Body of pancreas (tissue), 4 donors: ENCODE measurements around the gene ELK4. TPM values are rescaled to one million over a fixed set of nuclear protein-coding genes. Genes with fewer than 3 reads are reported as not detected.

Experiments used
- ATAC-seq: fragments of 150-250 bp; one replicate; pipeline ENCODE4 v1.9.1; 2016
- DNase-seq, 4 donors: peaks; one replicate each; pipeline ENCODE4 v3.0.0-alpha.2; 2019
- H3K27ac ChIP-seq, 4 donors: fragments of 200-600 bp; sonication (generic); 1 replicate in 3 of 4; 2 replicates in 1 of 4; pipeline versions ENCODE4 v1.5.1 to v1.6.1; 2016 to 2019; ENCODE audit warnings: mild to moderate bottlenecking in 1 of 4, mixed read lengths in 1 of 4, moderate library complexity in 1 of 4
- H3K27me3 ChIP-seq, 2 donors: fragments of 200-600 bp; sonication (generic); one replicate each; pipeline ENCODE4 v1.6.0; 2016; ENCODE audit warnings: mild to moderate bottlenecking in 1 of 2
- H3K36me3 ChIP-seq, 2 donors: fragments of 200-600 bp; sonication (generic); replicated peaks in 1 of 2; 2 replicates each; pipeline ENCODE4 v1.5.1; 2016; ENCODE audit warnings: low read depth in 2 of 2; ENCODE audit not compliant: insufficient read depth in 1 of 2
- H3K4me1 ChIP-seq: fragments of 200-600 bp; sonication (generic); one replicate; pipeline ENCODE4 v1.6.0; 2016
- H3K4me3 ChIP-seq, 2 donors: fragments of 200-600 bp; sonication (generic); 1 replicate in 1 of 2; 2 replicates in 1 of 2; pipeline ENCODE4 v1.5.1; 2016 to 2019
- H3K9me3 ChIP-seq, 3 donors: fragments of 200-600 bp; sonication (generic); 1 replicate in 2 of 3; 2 replicates in 1 of 3; pipeline ENCODE4 v1.5.1; 2016
- POLR2A ChIP-seq, 3 donors: fragments of 450-650 bp; IDR thresholded peaks; one replicate each; pipeline ENCODE4 v1.6.1; 2016; ENCODE audit warnings: antibody characterized with exemption in 3 of 3, mild to moderate bottlenecking in 2 of 3
- WGBS, 2 donors: methylation state at CpG; one replicate each; pipeline ENCODE4 v1.1.5; 2017; 5-methylcytosine and 5-hydroxymethylcytosine counted together
- intact Hi-C: fragments of 100-400 bp; cut with DNase I; formaldehyde crosslinking; loops from one replicate; pipeline ENCODE4 v1.15.1; 2023
- total RNA-seq, 2 donors: library from RNA; depleted of rRNA; stranded (reverse); fragments of >200 nt; gene quantifications; one replicate each; pipeline ENCODE4 v1.1.0, GENCODE V29; 2016
- TF ChIP-seq, protein P1 (sequence below), 7 experiments: fragments of 450-650 bp in 4 of 7; fragments of 200-600 bp in 3 of 7; sonication (generic) in 3 of 7; IDR thresholded peaks; one replicate each; pipeline ENCODE4 v1.5.1; 2016 to 2019; ENCODE audit warnings: antibody characterized with exemption in 7 of 7

Gene ELK4
- total RNA-seq, 2 donors from 2014 or later = 16.6 to 17.8 TPM

- intact Hi-C loops = no loop called here
- peaks cover 57% of the 10 kb centered on the region for H3K4me1 ChIP-seq
- ATAC-seq = no peak
- peak overlapping the region; percentile 18 to 79 (median 75) for H3K27ac ChIP-seq
- 48 to 85% methylated on average over 1 of the region's 1 CpG for WGBS, 2 donors
- no peak for DNase-seq
- H3K36me3 ChIP-seq = peaks cover 0 to 7% of the 10 kb centered on the region in 2 donors
- TF ChIP-seq POLR2A (IDR thresholded peaks at IDR 0.05) = no peak
- TF ChIP-seq, protein P1, sequence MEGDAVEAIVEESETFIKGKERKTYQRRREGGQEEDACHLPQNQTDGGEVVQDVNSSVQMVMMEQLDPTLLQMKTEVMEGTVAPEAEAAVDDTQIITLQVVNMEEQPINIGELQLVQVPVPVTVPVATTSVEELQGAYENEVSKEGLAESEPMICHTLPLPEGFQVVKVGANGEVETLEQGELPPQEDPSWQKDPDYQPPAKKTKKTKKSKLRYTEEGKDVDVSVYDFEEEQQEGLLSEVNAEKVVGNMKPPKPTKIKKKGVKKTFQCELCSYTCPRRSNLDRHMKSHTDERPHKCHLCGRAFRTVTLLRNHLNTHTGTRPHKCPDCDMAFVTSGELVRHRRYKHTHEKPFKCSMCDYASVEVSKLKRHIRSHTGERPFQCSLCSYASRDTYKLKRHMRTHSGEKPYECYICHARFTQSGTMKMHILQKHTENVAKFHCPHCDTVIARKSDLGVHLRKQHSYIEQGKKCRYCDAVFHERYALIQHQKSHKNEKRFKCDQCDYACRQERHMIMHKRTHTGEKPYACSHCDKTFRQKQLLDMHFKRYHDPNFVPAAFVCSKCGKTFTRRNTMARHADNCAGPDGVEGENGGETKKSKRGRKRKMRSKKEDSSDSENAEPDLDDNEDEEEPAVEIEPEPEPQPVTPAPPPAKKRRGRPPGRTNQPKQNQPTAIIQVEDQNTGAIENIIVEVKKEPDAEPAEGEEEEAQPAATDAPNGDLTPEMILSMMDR (IDR thresholded peaks at IDR 0.05) = no peak
- no peak overlapping the region for H3K4me3 ChIP-seq
- no peaks in the 10 kb centered on the region for H3K27me3 ChIP-seq
- no peaks in the 10 kb centered on the region for H3K9me3 ChIP-seq
Observed at GRCh38 chr1:205615789-205616188, 16.0 kb downstream of the ELK4 start.

DNA sequence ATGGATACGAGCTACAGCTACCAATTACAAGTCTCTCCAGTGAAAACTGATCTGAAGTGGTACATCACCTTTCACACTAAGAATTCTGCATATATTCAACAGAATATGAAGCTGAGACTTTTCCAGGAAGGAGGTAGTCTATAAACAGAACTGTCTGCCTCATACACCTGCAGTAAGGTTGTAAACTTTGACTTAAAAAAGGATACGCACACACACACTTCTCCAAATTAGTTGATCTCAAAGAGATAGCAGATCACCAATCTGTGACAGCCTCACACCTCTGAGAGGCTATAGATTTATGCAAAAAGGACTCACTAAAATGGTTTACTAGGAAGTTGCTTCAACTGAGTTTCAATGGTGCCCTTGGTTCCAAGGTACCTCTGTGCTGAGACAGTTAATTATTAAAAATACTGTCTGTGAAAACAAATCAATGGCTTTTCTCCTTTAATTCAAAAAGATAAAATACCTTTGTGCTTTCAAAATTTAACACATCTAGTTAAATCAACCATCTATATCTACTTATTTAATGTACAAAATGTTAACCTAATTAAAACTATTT lies 17.9 kb downstream of the ELK4 start:
- peak overlapping the region in 3 of 4 donors; percentile 36 to 79 (median 76) for H3K27ac ChIP-seq
- TF ChIP-seq, protein P1 (IDR thresholded peaks at IDR 0.05) = no peak
- no peak for TF ChIP-seq POLR2A (IDR thresholded peaks at IDR 0.05)
- no peak for DNase-seq
- peaks cover 0 to 7% of the 10 kb centered on the region in 2 donors for H3K36me3 ChIP-seq
- H3K4me1 ChIP-seq = peaks cover 55% of the 10 kb centered on the region
- H3K27me3 ChIP-seq = no peaks in the 10 kb centered on the region
- ATAC-seq = no peak
- no peak overlapping the region for H3K4me3 ChIP-seq
- 67 to 82% methylated on average over 2 of the region's 2 CpGs for WGBS, 2 donors
- intact Hi-C loops = no loop called here
- H3K9me3 ChIP-seq = no peaks in the 10 kb centered on the region

GRCh38 chr1:205612556-205612955 lies 19.3 kb downstream of the ELK4 start:
- no peak for DNase-seq
- 77 to 93% methylated on average over 1 of the region's 1 CpG for WGBS, 2 donors
- H3K27ac ChIP-seq = peak overlapping the region in 1 of 4 donors; percentile 48
- H3K4me3 ChIP-seq = no peak overlapping the region
- intact Hi-C loops = no loop called here
- H3K9me3 ChIP-seq = no peaks in the 10 kb centered on the region
- no peaks in the 10 kb centered on the region for H3K27me3 ChIP-seq
- ATAC-seq = no peak
- H3K4me1 ChIP-seq = peaks cover 41% of the 10 kb centered on the region
- TF ChIP-seq, protein P1 (IDR thresholded peaks at IDR 0.05) = no peak
- TF ChIP-seq POLR2A (IDR thresholded peaks at IDR 0.05) = no peak
- H3K36me3 ChIP-seq = peaks cover 0 to 7% of the 10 kb centered on the region in 2 donors

DNA sequence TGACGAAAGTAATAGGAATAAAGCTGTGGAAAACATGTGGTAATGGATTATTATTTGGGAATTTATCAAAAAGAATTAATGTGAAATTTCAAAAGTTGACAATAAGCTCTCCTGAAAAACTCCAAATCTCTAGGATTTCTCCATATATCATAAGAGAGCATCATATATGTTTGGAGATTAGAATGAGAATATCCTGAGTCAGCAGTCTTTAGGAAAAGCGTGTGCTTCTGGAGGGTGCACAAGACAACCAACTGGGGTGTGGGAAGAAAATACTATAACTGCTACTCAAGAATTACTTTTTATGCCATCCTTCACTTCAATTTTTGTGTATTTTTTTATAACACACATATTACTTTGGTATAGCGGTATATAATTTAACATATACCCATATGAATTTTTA lies 19.7 kb downstream of the ELK4 start:
- Histone ChIP-seq H3K9me3 (no peaks in the 10 kb centered on the region), H3K4me1 (peaks cover 39% of the 10 kb centered on the region), H3K4me3 (no peak overlapping the region), H3K36me3 (peaks cover 0 to 7% of the 10 kb centered on the region in 2 donors), H3K27me3 (no peaks in the 10 kb centered on the region), H3K27ac (peak overlapping the region in 2 of 4 donors; percentile 33 to 59)
- ATAC-seq = no peak
- no peak for DNase-seq
- no peak for TF ChIP-seq POLR2A (IDR thresholded peaks at IDR 0.05)
- TF ChIP-seq, protein P1 (IDR thresholded peaks at IDR 0.05) = no peak
- WGBS, 2 donors = 87 to 88% methylated on average over 3 of the region's 3 CpGs
- intact Hi-C loops = no loop called here

GRCh38 chr1:205610901-205611466 lies 20.8 kb downstream of the ELK4 start:
- Histone ChIP-seq H3K36me3 (peaks cover 0 to 7% of the 10 kb centered on the region in 2 donors), H3K4me1 (peaks cover 39% of the 10 kb centered on the region), H3K27me3 (no peaks in the 10 kb centered on the region), H3K4me3 (no peak overlapping the region), H3K27ac (peak overlapping the region in 2 of 4 donors; percentile 33 to 59), H3K9me3 (no peaks in the 10 kb centered on the region)
- no peak for DNase-seq
- TF ChIP-seq POLR2A (IDR thresholded peaks at IDR 0.05) = no peak
- TF ChIP-seq, protein P1 (IDR thresholded peaks at IDR 0.05) = no peak
- 33 to 51% methylated on average over 3 of the region's 3 CpGs for WGBS, 2 donors
- ATAC-seq = no peak
- intact Hi-C loops = no loop called here
